GM12878 (cell line): ENCODE results near the gene DIP2B. TPM values are rescaled to one million over a fixed set of nuclear protein-coding genes. Genes with fewer than 3 reads are reported as not detected.

ENCODE experiments used
- ATAC-seq: fragments of 200-7000 bp; cut with Tn5 transposase; 3 replicates; pipeline ENCODE4 v1.9.1; 2020; ENCODE audit warnings: mild to moderate bottlenecking, moderate library complexity
- BruUV-seq: library from RNA; stranded (reverse); fragments of 400-500 nt; replicated peaks from 2 replicates; lab custom pipeline; 2021; lab: Mats Ljungman, UMichigan
- CTCF ChIA-PET: fragments of 300-600 bp; sonication (Branson Sonifier 250); formaldehyde crosslinking; extraction: SDS; loops from one replicate; lab custom pipeline; 2021; ENCODE audit warnings: inconsistent platforms; lab: Yijun Ruan, JAX
- POLR2A ChIA-PET: fragments of 350-600 bp; formaldehyde crosslinking; extraction: SDS; loops from one replicate; lab custom pipeline; 2021; ENCODE audit warnings: inconsistent platforms; lab: Charles Lee
- RAD21 ChIA-PET: fragments of 300-600 bp; sonication (Branson Sonifier 250); formaldehyde crosslinking; loops from one replicate; lab custom pipeline; 2023; ENCODE audit warnings: antibody characterized with exemption; ENCODE audit not compliant: unreplicated experiment; lab: Charles Lee
- SMC1A ChIA-PET: fragments of 300-600 bp; sonication (Branson Sonifier 250); formaldehyde crosslinking; loops from one replicate; lab custom pipeline; 2023; ENCODE audit not compliant: unreplicated experiment, uncharacterized antibody; lab: Charles Lee
- DNase-seq: peaks from one replicate; pipeline ENCODE4 v3.0.0-alpha.2; 2011; ENCODE audit warnings: low read depth, low spot score
- FAIRE-seq: peaks from 3 replicates; lab custom pipeline; 2011; peaks lifted over from hg19 to GRCh38; lab: Jason Lieb, UNC
- H2AFZ ChIP-seq: 2 replicates; pipeline ENCODE4 v1.6.0; 2011; ENCODE audit warnings: low read depth, low read length, control low read depth; ENCODE audit not compliant: control insufficient read depth
- H3K27ac ChIP-seq: 2 replicates; pipeline ENCODE4 v1.5.1; 2011; ENCODE audit warnings: control low read depth; ENCODE audit not compliant: control insufficient read depth, insufficient read depth
- H3K27me3 ChIP-seq, 2 experiments: replicated peaks in 1 of 2; 2 replicates each; pipeline versions ENCODE4 v1.6.0 to v1.6.1; 2011; ENCODE audit warnings: low read length in 1 of 2; ENCODE audit not compliant: control insufficient read depth in 2 of 2, insufficient read depth in 2 of 2
- H3K36me3 ChIP-seq, 2 experiments: 2 replicates each; pipeline ENCODE4 v1.5.1; 2011; ENCODE audit warnings: low read length in 1 of 2; ENCODE audit not compliant: control insufficient read depth in 2 of 2, insufficient read depth in 2 of 2
- H3K4me1 ChIP-seq: 2 replicates; pipeline ENCODE4 v1.6.1; 2011; ENCODE audit warnings: mild to moderate bottlenecking, low read length, moderate library complexity, mixed read lengths; ENCODE audit not compliant: control insufficient read depth, insufficient read depth
- H3K4me2 ChIP-seq: 2 replicates; pipeline ENCODE4 v1.6.0; 2011; ENCODE audit warnings: control low read depth; ENCODE audit not compliant: control insufficient read depth, insufficient read depth
- H3K4me3 ChIP-seq: fragments of 200-600 bp; sonication (generic); 2 replicates; pipeline ENCODE4 v1.5.1; 2016
- H3K79me2 ChIP-seq: 2 replicates; pipeline ENCODE4 v1.6.0; 2011; ENCODE audit warnings: low read length; ENCODE audit not compliant: control insufficient read depth, insufficient read depth
- H3K9ac ChIP-seq: 2 replicates; pipeline ENCODE4 v1.8.0; 2011; ENCODE audit warnings: low read length, control low read depth, mixed read lengths; ENCODE audit not compliant: control insufficient read depth, insufficient read depth
- H3K9me3 ChIP-seq: replicated peaks from 3 replicates; pipeline ENCODE4 v1.5.1; 2011; ENCODE audit warnings: mild to moderate bottlenecking, low read length; ENCODE audit not compliant: control insufficient read depth, insufficient read depth
- H4K20me1 ChIP-seq: 2 replicates; pipeline ENCODE4 v1.6.0; 2011; ENCODE audit not compliant: control insufficient read depth, insufficient read depth
- ATF7 ChIP-seq: fragments of 450-650 bp; IDR thresholded peaks from 2 replicates; pipeline ENCODE4 v1.6.1; 2016; ENCODE audit warnings: low read depth, mild to moderate bottlenecking
- CBFB ChIP-seq: IDR thresholded peaks from 2 replicates; pipeline ENCODE4 v1.6.1; 2016; ENCODE audit warnings: antibody characterized with exemption, low read depth
- CREB1 ChIP-seq: IDR thresholded peaks from 2 replicates; pipeline ENCODE4 v1.6.1; 2012; ENCODE audit warnings: low read depth, mild to moderate bottlenecking, inconsistent platforms
- EZH2 ChIP-seq: IDR thresholded peaks from 2 replicates; pipeline ENCODE4 v1.6.1; 2012; ENCODE audit warnings: low read depth, mild to moderate bottlenecking, control low read depth, inconsistent platforms, low read length, borderline replicate concordance; ENCODE audit not compliant: control insufficient read depth
- KDM1A ChIP-seq: fragments of 200-600 bp; sonication (generic); IDR thresholded peaks from 2 replicates; pipeline ENCODE4 v1.6.1; 2016; ENCODE audit warnings: borderline replicate concordance
- NBN ChIP-seq: fragments of 450-650 bp; IDR thresholded peaks from 2 replicates; pipeline ENCODE4 v1.6.1; 2016
- NR2C1 ChIP-seq: fragments of 450-650 bp; IDR thresholded peaks from 2 replicates; pipeline ENCODE4 v1.6.1; 2017; ENCODE audit warnings: antibody characterized with exemption, mild to moderate bottlenecking, moderate library complexity
- PAX8 ChIP-seq: fragments of 450-650 bp; IDR thresholded peaks from 2 replicates; pipeline ENCODE4 v1.6.1; 2017; ENCODE audit warnings: mild to moderate bottlenecking, moderate library complexity
- RAD51 ChIP-seq: fragments of 450-650 bp; IDR thresholded peaks from 2 replicates; pipeline ENCODE4 v1.6.1; 2016; ENCODE audit warnings: moderate library complexity, mild to moderate bottlenecking, inconsistent platforms
- TAF1 ChIP-seq: IDR thresholded peaks from 2 replicates; pipeline ENCODE4 v1.6.1; 2011; ENCODE audit warnings: mild to moderate bottlenecking, low read depth, low read length, borderline replicate concordance
- WGBS: methylation state at CpG from one replicate; pipeline ENCODE4 v1.1.6; 2016; ENCODE audit warnings: low lambda C conversion rate; ENCODE audit not compliant: insufficient replicate concordance, insufficient coverage; ENCODE audit errors: missing lambda C conversion rate; 5-methylcytosine and 5-hydroxymethylcytosine counted together
- in situ Hi-C: fragments of 300-500 bp; cut with MboI; formaldehyde crosslinking; loops from 9 replicates; pipeline ENCODE4 v1.14.3; 2018; ENCODE audit warnings: mixed read lengths
- intact Hi-C: fragments of 100-400 bp; cut with micrococcal nuclease; formaldehyde crosslinking; loops from one replicate; pipeline ENCODE4 v1.14.2; 2022; ENCODE audit not compliant: unreplicated experiment
- polyA plus RNA-seq, 11 experiments: library from polyadenylated mRNA; depleted of rRNA in 4 of 11; unstranded in 6 of 11; stranded (reverse) in 5 of 11; fragments of >200 nt; fragmentation: Nextera tagmentation in 4 of 11; fragmentation: Illumina TruSeq in 1 of 11; extraction: Ambion mirVana in 4 of 11; extraction: Trizol in 1 of 11; gene quantifications; 1 replicate in 1 of 11; 2 replicates in 10 of 11; pipeline versions ENCODE4 v1.2.1 to v1.2.3, GENCODE V29; 2011 to 2016; ENCODE audit warnings: inconsistent platforms in 2 of 11, missing spikeins in 2 of 11, low read depth in 1 of 11
- total RNA-seq, 4 experiments: library from RNA; depleted of rRNA in 3 of 4; stranded (reverse); fragments of >200 nt in 3 of 4; fragmentation: Illumina TruSeq in 1 of 4; extraction: Trizol in 1 of 4; gene quantifications; 2 replicates each; pipeline versions ENCODE4 v1.2.1 to v1.2.3, GENCODE V29; 2013 to 2021
- TF ChIP-seq, protein P1 (sequence below): fragments of 450-650 bp; formaldehyde crosslinking; IDR thresholded peaks from 2 replicates; pipeline ENCODE4 v1.4.0; 2020; ENCODE audit warnings: mild to moderate bottlenecking, moderate library complexity
- TF ChIP-seq, protein P2 (sequence below): IDR thresholded peaks from 2 replicates; pipeline ENCODE4 v1.6.1; 2011; ENCODE audit warnings: low read depth, low read length, improper control_type of control experiment, borderline replicate concordance
- TF ChIP-seq, protein P3 (sequence below): fragments of 150-350 bp; IDR thresholded peaks from 2 replicates; pipeline ENCODE4 v1.6.1; 2014; ENCODE audit warnings: mild to moderate bottlenecking, low read depth, low read length

DIP2B gene
- total and polyA plus RNA-seq, 10 of the 15 experiments (the other 5 are each of a cell fraction or from before 2014, with no cell fraction given): 4.5 to 30.0 (median 18.6) TPM

DNA sequence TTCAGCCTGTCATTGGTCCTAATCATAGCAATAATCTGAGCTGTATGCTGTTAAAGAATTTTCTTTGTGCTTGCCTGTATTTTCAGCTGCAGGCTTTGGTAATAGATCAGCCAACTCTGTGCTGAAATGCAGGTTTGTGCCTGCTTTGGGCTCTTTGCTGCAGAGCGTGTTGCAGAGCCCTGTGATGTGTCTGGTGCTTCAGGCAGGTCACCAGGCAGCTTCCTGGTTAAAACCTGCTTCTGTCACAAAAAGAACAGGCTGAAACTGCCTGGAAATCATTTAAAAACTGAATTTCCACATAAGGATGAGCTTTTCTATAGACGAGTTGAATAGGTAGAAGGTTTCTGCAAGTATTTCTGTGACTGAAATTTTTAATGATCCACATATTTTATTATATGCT lies 3.1 kb downstream of the DIP2B start (continued):
- TF ChIP-seq, protein P1, sequence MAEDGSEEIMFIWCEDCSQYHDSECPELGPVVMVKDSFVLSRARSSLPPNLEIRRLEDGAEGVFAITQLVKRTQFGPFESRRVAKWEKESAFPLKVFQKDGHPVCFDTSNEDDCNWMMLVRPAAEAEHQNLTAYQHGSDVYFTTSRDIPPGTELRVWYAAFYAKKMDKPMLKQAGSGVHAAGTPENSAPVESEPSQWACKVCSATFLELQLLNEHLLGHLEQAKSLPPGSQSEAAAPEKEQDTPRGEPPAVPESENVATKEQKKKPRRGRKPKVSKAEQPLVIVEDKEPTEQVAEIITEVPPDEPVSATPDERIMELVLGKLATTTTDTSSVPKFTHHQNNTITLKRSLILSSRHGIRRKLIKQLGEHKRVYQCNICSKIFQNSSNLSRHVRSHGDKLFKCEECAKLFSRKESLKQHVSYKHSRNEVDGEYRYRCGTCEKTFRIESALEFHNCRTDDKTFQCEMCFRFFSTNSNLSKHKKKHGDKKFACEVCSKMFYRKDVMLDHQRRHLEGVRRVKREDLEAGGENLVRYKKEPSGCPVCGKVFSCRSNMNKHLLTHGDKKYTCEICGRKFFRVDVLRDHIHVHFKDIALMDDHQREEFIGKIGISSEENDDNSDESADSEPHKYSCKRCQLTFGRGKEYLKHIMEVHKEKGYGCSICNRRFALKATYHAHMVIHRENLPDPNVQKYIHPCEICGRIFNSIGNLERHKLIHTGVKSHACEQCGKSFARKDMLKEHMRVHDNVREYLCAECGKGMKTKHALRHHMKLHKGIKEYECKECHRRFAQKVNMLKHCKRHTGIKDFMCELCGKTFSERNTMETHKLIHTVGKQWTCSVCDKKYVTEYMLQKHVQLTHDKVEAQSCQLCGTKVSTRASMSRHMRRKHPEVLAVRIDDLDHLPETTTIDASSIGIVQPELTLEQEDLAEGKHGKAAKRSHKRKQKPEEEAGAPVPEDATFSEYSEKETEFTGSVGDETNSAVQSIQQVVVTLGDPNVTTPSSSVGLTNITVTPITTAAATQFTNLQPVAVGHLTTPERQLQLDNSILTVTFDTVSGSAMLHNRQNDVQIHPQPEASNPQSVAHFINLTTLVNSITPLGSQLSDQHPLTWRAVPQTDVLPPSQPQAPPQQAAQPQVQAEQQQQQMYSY (CRISPR knock-in tag): no peak
- TF ChIP-seq, protein P2, sequence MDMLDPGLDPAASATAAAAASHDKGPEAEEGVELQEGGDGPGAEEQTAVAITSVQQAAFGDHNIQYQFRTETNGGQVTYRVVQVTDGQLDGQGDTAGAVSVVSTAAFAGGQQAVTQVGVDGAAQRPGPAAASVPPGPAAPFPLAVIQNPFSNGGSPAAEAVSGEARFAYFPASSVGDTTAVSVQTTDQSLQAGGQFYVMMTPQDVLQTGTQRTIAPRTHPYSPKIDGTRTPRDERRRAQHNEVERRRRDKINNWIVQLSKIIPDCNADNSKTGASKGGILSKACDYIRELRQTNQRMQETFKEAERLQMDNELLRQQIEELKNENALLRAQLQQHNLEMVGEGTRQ: no peak

DNA sequence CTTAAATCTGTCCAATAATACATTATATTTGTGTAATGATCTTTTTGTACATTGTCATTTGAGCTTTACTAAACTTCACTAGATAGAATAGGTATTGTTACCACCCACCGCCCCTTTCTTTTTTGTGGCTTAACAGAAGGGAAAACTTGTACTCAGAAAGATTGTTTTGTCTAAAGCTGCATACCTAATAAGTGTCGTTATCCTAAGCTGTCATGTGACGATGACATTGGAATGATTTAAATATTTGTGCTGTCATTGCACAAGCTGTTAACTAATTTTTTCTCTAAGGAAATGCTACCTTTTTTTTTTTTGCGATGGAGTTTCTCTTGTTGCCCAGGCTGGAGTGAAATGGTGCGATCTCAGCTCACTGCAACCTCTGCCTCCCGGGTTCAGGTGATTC lies 3.6 kb downstream of the DIP2B start:
- in situ Hi-C loops: loop anchor here (5.0 kb wide), 1 partner anchor 129 kb away; no protein-coding TSS in a partner anchor
- Histone ChIP-seq H3K4me2 (peak overlapping the region; percentile 88), H3K9ac (no peak overlapping the region; the same call in 1 of the 2 replicates)

More for the DNA sequence above, 3.6 kb downstream of the DIP2B start:
- Histone ChIP-seq H3K27me3 (no peaks in the 10 kb centered on the region), H3K27ac (no peak overlapping the region; the same call in none of the 2 replicates), H3K4me1 (peaks cover 26% of the 10 kb centered on the region), H3K9me3 (no peaks in the 10 kb centered on the region), H4K20me1 (no peaks in the 10 kb centered on the region), H2AFZ (no peak overlapping the region), H3K79me2 (peaks cover 81% of the 10 kb centered on the region), H3K36me3 (no peaks in the 10 kb centered on the region), H3K4me3 (peak overlapping the region; percentile 96)
- no TSS peak for BruUV-seq
- SMC1A ChIA-PET: interaction anchor here (0.6 to 12.5 kb wide), 30 partner anchors 11 to 762 kb away, joined by 3 to 227 read pairs (median 8); partner anchors contain the start of gene ATF1
- RAD21 ChIA-PET: interaction anchor here (0.6 to 8.6 kb wide), 19 partner anchors 11 to 518 kb away, joined by 3 to 179 read pairs (median 10); partner anchors contain the start of gene SLC11A2
- DNase-seq: no peak
- no peak for FAIRE-seq
- no peak for ATAC-seq
- POLR2A ChIA-PET: interaction anchor here (0.7 to 6.4 kb wide), 11 partner anchors 11 to 397 kb away, joined by 3 to 58 read pairs (median 7); partner anchors contain the start of gene COX14
- TF ChIP-seq TAF1 (no peak), ATF7 (no peak), KDM1A (no peak), NR2C1 (no peak), CREB1 (no peak), PAX8 (no peak), RAD51 (no peak), CBFB (no peak), EZH2 (no peak), NBN (no peak)
- TF ChIP-seq, protein P3, sequence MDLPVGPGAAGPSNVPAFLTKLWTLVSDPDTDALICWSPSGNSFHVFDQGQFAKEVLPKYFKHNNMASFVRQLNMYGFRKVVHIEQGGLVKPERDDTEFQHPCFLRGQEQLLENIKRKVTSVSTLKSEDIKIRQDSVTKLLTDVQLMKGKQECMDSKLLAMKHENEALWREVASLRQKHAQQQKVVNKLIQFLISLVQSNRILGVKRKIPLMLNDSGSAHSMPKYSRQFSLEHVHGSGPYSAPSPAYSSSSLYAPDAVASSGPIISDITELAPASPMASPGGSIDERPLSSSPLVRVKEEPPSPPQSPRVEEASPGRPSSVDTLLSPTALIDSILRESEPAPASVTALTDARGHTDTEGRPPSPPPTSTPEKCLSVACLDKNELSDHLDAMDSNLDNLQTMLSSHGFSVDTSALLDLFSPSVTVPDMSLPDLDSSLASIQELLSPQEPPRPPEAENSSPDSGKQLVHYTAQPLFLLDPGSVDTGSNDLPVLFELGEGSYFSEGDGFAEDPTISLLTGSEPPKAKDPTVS: no peak
- CTCF ChIA-PET: interaction anchor here (0.5 to 8.7 kb wide), 19 partner anchors 10 to 832 kb away, joined by 3 to 181 read pairs (median 5); no protein-coding TSS in a partner anchor
- WGBS: 76% methylated on average over 6 of the region's 6 CpGs
- intact Hi-C loops: loop anchor here (5.0 kb wide), 1 partner anchor 34 kb away; no protein-coding TSS in a partner anchor
